ENCODE data around the gene EXOC6B. TPM values are rescaled to one million over a fixed set of nuclear protein-coding genes. Genes with fewer than 3 reads are reported as not detected.

The EXOC6B gene
- total and polyA plus RNA-seq, 9 of the 15 experiments (the other 6 are each of a cell fraction or from before 2014, with no cell fraction given), result 0.28 to 4.2 (median 2.0) TPM

- no peak for TF ChIP-seq U2AF2 (optimal IDR thresholded peaks at IDR 0.05; ENCODE audit: low read depth, low read length)
- TF ChIP-seq NR2C1 (IDR thresholded peaks at IDR 0.05), result no peak
- no peak for TF ChIP-seq NR2C1 (tag; IDR thresholded peaks at IDR 0.05)
- no peak for TF ChIP-seq ZNF445 (CRISPR knock-in tag; IDR thresholded peaks at IDR 0.05; ENCODE audit: low read depth)
- TF ChIP-seq XRCC5 (IDR thresholded peaks at IDR 0.05; ENCODE audit: low read depth, low read length), result no peak
- TF ChIP-seq SAP30 (IDR thresholded peaks at IDR 0.05; ENCODE audit: borderline replicate concordance, insufficient read depth, low read depth, low read length, poor library complexity, severe bottlenecking), result no peak
- TF ChIP-seq, protein P1, sequence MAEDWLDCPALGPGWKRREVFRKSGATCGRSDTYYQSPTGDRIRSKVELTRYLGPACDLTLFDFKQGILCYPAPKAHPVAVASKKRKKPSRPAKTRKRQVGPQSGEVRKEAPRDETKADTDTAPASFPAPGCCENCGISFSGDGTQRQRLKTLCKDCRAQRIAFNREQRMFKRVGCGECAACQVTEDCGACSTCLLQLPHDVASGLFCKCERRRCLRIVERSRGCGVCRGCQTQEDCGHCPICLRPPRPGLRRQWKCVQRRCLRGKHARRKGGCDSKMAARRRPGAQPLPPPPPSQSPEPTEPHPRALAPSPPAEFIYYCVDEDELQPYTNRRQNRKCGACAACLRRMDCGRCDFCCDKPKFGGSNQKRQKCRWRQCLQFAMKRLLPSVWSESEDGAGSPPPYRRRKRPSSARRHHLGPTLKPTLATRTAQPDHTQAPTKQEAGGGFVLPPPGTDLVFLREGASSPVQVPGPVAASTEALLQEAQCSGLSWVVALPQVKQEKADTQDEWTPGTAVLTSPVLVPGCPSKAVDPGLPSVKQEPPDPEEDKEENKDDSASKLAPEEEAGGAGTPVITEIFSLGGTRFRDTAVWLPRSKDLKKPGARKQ (CRISPR knock-in tag; IDR thresholded peaks at IDR 0.05), result no peak
- TF ChIP-seq SPI1 (IDR thresholded peaks at IDR 0.05; ENCODE audit: borderline replicate concordance, low read depth, low read length), result no peak
- no peak for TF ChIP-seq CXXC5 (CRISPR knock-in tag; IDR thresholded peaks at IDR 0.05)
Observed at GRCh38 chr2:72150861-72151356, 674.9 kb downstream of the EXOC6B start (continued).

Data from K562 (cell line).